ENCODE data around the gene SFXN1.
"Not testable (repeated sequence)": the region's sequence is repeated elsewhere in the genome, so short reads cannot be mapped to it uniquely, and the experiment has no call there.

The SFXN1 gene

DNA sequence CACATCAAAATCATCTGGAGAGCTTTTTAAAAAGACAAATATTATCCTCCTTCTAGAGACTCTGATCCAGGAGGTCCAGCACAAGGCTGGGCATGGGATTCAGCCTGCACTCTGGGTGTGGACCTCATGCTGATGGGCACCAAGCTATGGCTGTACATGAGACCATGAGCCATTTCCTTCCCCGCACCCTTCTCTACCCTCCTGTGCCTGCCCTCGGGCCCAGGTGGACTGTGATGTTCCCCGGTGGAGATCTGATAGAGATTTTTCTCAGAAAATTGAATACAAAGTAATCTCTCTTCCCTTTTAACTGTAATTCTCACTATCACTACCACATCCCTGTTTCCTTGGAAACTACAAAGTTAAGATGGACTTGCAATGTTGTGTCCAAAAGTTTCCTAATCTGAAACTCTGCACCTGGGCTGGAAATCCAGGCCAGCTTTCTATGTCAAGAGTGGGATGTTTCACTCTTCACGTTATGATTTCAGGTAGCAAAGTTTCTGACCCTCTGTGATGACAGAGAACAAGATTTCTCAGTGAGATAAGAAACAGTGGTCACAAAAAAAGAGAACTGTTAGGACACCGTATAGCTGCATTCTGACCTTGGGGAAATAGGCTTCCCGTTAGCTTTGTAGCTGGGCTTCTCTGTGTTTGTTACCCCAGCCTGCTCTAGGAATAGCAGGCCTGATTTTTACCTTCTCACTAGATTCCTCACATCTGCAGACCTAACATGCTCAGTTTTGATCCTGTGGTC lies 11.5 kb downstream of the SFXN1 start:
- no peak for DNase-seq (ENCODE audit: low read depth)
- TF ChIP-seq, protein P1, sequence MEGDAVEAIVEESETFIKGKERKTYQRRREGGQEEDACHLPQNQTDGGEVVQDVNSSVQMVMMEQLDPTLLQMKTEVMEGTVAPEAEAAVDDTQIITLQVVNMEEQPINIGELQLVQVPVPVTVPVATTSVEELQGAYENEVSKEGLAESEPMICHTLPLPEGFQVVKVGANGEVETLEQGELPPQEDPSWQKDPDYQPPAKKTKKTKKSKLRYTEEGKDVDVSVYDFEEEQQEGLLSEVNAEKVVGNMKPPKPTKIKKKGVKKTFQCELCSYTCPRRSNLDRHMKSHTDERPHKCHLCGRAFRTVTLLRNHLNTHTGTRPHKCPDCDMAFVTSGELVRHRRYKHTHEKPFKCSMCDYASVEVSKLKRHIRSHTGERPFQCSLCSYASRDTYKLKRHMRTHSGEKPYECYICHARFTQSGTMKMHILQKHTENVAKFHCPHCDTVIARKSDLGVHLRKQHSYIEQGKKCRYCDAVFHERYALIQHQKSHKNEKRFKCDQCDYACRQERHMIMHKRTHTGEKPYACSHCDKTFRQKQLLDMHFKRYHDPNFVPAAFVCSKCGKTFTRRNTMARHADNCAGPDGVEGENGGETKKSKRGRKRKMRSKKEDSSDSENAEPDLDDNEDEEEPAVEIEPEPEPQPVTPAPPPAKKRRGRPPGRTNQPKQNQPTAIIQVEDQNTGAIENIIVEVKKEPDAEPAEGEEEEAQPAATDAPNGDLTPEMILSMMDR (conservative IDR thresholded peaks at IDR 0.05; ENCODE audit: low read depth, low read length), result no peak
- no peak overlapping the region for H3K4me3 ChIP-seq (ENCODE audit: low read depth, low read length)

DNA sequence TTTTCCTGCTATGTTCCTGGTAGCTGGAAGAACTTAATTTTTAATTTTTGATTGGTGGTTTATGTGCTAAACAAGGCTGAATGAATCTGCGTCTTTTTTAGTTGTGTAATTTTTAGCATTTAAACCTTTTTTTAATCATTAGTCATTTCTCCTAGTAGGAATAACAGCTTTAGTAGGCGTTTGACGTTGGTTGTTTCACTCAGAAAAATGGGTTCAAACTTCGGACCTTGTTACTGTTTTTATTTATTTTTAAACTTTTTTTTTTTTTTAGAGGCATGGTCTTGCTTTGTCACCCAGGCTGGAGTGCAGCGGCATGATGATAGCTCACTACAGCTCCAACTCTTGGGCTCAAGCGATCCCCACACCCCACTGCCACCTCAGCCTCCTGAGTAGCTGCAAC lies 12.9 kb downstream of the SFXN1 start:
- no peak for DNase-seq (ENCODE audit: low read depth)
- no peak overlapping the region for H3K4me3 ChIP-seq (ENCODE audit: low read depth, low read length)
- TF ChIP-seq, protein P1 (conservative IDR thresholded peaks at IDR 0.05; ENCODE audit: low read depth, low read length), result no peak

DNA sequence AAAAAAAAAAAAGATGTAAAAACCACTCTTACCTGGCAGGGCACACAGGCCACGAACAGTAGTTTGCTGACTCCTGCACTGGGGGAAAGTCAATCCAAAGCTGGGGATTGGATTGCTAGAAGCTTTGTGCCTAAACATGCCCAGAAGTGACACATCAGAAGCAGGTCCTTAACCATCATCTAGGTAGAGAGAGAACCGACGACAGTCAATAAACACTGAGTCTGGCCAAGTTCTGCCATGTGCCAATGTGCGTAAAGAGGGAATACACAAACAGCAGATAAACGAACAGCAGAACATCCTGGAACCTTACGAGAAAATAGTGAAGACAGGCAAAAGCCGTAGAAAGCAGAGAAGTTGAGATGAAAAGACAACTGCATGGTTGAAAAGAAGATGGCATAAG lies 14.9 kb downstream of the SFXN1 start:
- DNase-seq (ENCODE audit: low read depth), result no peak
- TF ChIP-seq, protein P1 (conservative IDR thresholded peaks at IDR 0.05; ENCODE audit: low read depth, low read length), result no peak
- no peak overlapping the region for H3K4me3 ChIP-seq (ENCODE audit: low read depth, low read length)

DNA sequence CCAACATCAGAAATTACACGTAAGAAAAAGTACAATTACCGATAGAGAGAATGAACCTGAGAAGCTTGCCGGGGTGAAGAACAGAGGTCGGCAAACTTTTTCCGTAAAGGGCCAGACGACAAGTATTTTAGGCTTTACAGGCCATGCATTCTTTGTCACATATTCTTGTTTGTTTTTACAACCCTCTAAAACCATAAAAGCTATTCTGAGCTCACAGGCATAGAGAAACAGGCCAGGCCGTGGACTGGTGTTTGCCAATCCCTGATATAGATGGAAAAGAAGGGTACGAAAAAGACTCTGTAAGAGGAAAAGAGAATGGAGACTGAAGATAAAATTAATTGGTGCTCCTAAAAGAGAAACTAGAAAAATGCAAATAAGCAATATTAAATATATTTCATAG lies 15.4 kb downstream of the SFXN1 start:
- DNase-seq (ENCODE audit: low read depth), result no peak
- TF ChIP-seq, protein P1 (conservative IDR thresholded peaks at IDR 0.05; ENCODE audit: low read depth, low read length), result no peak
- H3K4me3 ChIP-seq (ENCODE audit: low read depth, low read length), result no peak overlapping the region

DNA sequence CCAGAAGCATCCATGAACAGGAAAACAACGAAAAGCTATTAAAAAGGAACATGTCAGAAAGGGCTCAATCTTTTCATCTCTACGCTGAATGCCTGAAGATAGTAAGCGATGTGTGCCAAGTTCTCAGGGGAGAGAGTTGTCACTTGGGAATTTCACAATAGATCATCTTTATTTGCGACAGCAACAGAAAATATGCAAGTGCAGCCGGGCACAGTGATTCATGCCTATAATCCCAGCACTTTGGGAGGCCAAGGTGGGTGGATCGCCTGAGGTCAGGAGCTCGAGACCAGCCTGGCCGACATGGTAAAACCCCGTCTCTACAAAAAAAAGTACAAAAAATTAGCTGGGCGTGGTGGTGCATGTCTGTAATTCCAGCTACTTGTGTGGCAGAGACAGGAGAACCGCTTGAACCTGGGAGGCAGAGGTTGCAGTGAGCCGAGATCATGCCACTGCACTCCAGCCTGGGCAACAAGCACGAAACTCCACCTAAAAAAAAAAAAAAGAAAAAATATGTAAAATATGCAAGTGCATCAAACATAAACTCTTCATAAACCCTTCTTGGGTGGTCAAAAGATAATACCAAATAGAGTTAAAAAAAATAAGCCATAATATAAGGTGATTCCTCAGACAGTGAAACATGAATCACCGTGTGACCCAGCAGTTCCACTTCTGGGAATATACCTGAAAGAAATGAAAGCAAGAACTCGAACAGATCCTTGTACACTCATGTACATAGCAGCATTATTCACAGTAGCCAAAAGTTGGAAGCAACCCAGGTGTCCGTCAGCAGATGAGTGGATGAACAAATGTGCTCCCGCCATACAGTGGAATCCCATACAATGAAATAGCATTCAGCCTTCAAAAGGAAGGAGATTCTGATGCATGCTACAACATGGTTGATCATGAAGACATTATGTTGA lies 16.2 kb downstream of the SFXN1 start:
- H3K4me3 ChIP-seq (ENCODE audit: low read depth, low read length), result no peak overlapping the region
- DNase-seq (ENCODE audit: low read depth), result peak; percentile 26

DNA sequence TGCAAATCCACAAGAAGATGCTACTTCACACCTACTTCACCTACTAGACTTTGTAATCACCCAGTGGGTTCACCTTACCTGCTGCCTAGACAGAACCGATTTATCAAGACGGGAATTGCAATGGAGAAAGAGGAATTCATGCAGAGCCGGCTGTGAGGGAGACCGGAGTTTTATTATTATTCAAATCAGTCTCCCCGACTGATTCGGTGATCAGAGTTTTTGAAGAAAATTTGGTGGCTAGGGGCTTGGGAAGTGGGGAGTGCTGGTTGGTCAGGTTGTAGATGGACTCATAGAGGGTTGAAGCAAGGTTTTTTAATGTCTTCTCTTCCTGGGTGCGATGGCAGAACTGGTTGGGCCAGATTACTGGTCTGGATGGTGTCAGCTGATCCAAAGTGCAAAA lies 23.4 kb downstream of the SFXN1 start:
- TF ChIP-seq, protein P1 (conservative IDR thresholded peaks at IDR 0.05; ENCODE audit: low read depth, low read length), result no peak
- no peak for DNase-seq (ENCODE audit: low read depth)
- H3K4me3 ChIP-seq (ENCODE audit: low read depth, low read length), result no peak overlapping the region

More for the DNA sequence above, 16.2 kb downstream of the SFXN1 start:
- TF ChIP-seq, protein P1 (conservative IDR thresholded peaks at IDR 0.05; ENCODE audit: low read depth, low read length), result no peak

DNA sequence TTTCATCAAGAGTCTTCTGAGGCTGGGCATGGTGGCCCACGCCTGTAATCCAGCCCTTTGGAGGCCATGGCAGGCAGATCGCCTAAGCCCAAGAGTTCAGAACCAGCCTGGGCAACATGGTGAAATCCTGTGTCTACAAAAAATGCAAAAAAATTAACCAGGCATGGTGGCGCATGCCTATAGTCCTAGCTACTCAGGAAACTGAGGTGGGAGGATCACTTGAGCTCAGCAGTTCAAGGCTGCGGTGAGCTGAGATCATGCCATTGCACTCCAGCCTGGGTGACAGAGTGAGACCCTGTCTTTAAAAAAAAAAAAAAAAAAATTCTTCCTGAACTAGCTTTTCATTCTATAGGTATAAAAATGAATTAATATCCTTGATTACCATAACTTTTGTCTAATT lies 29.3 kb downstream of the SFXN1 start:
- DNase-seq (ENCODE audit: low read depth); H3K4me3 ChIP-seq (ENCODE audit: low read depth, low read length): not testable (repeated sequence)
